ENCODE results near the gene LGI1.
"Not testable (repeated sequence)": the region's sequence is repeated elsewhere in the genome, so short reads cannot be mapped to it uniquely, and the experiment has no call there.

The LGI1 gene

GRCh38 chr10:93812659-93813338 is 55.1 kb downstream of the LGI1 start:
- DNase-seq, result no peak

GRCh38 chr10:93813507-93814465 is 56.0 kb downstream of the LGI1 start:
- DNase-seq, result peak in 1 of 2 experiments; percentile 12

- peak in 1 of 2 experiments; percentile 12 for DNase-seq
These were observed 57.8 kb downstream of the LGI1 start for GRCh38 chr10:93815304-93816096.

GRCh38 chr10:93816123-93816747 is 58.5 kb downstream of the LGI1 start:
- peak in 1 of 2 experiments; percentile 33 for DNase-seq

- DNase-seq, result no peak
These were observed 60.4 kb downstream of the LGI1 start for GRCh38 chr10:93818086-93818485.

- DNase-seq, result no peak
These were observed 61.8 kb downstream of the LGI1 start for GRCh38 chr10:93819520-93819919.

- no peak for DNase-seq
These were observed 62.7 kb downstream of the LGI1 start for GRCh38 chr10:93820434-93820833.

- peak in 1 of 2 experiments; percentile 13 for DNase-seq
These were observed 63.5 kb downstream of the LGI1 start for GRCh38 chr10:93821051-93821772.

GRCh38 chr10:93826355-93826754 is 68.6 kb downstream of the LGI1 start:
- no peak for DNase-seq

- DNase-seq, result no peak
These were observed 69.5 kb downstream of the LGI1 start for GRCh38 chr10:93827056-93827804.

GRCh38 chr10:93831065-93831464 is 73.3 kb downstream of the LGI1 start:
- not testable (repeated sequence) for DNase-seq

- no peak for DNase-seq
These were observed 78.0 kb downstream of the LGI1 start for GRCh38 chr10:93835770-93836169.

- no peak for DNase-seq
These were observed 80.1 kb downstream of the LGI1 start for GRCh38 chr10:93837822-93838221.

- DNase-seq, result no peak
These were observed 80.5 kb downstream of the LGI1 start for GRCh38 chr10:93838278-93838677.

GRCh38 chr10:93841961-93842360 is 84.2 kb downstream of the LGI1 start:
- DNase-seq, result no peak

GRCh38 chr10:93844979-93845626 is 87.4 kb downstream of the LGI1 start:
- no peak for DNase-seq
